Coronary artery (tissue), 2 donors: ENCODE data around the gene PCYT2.

Experiments
- DNase-seq: peaks from one replicate; pipeline ENCODE4 v3.0.0-alpha.2; 2017; ENCODE audit warnings: low spot score
- H3K27ac ChIP-seq, 2 donors: fragments of 200-600 bp; sonication (generic); one replicate each; pipeline ENCODE4 v1.5.1; 2016 to 2019
- H3K4me3 ChIP-seq: fragments of 200-600 bp; sonication (generic); 2 replicates; pipeline ENCODE4 v1.5.1; 2016; ENCODE audit warnings: mild to moderate bottlenecking, moderate library complexity
- TF ChIP-seq, protein P1 (sequence below): fragments of 200-600 bp; sonication (generic); IDR thresholded peaks from one replicate; pipeline ENCODE4 v1.5.1; 2019; ENCODE audit warnings: antibody characterized with exemption

Gene PCYT2

DNA sequence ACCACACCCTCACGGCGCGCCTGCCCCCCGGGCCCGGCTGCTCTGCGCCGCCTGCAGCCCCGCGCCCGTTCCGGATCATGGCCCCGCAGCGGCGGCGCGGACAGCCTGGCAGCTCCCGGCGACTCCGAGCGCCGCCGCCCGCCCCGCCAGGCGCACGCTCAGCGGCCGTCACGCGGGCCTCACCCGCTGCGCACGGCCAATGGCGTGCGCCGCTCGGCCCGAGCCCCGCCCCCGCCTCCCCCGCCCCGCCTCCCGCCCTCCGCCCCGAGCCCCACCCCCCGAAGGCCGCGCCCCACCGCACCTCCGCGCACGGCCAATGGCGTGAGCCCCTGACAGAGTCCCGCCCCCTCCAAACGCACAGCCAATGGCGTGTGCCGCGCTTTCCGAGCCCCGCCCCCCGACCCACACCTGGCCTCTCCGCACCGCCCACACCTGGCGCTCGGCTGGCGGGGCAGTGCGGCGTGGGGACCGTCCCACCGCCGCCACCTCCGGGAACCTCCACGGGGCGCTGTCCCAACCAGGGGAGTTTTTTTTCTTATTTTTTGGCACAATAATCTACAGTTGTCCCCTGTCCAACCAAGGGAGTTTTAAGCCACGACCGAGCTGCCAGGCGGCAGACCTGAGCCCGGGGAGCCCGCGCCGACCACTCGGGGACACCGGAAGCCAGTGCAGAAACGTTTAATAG lies at the start of gene PCYT2:
Gene PCYT2, minus strand, starts transcription at position 123 of the 685 bp plus-strand sequence. Its CDS starts 44 bp downstream, at position 79.
- Histone ChIP-seq H3K27ac (peak within 1 kb of the TSS; percentile 72 to 87), H3K4me3 (peak within 1 kb of the TSS; percentile 86)
- TF ChIP-seq, protein P1, sequence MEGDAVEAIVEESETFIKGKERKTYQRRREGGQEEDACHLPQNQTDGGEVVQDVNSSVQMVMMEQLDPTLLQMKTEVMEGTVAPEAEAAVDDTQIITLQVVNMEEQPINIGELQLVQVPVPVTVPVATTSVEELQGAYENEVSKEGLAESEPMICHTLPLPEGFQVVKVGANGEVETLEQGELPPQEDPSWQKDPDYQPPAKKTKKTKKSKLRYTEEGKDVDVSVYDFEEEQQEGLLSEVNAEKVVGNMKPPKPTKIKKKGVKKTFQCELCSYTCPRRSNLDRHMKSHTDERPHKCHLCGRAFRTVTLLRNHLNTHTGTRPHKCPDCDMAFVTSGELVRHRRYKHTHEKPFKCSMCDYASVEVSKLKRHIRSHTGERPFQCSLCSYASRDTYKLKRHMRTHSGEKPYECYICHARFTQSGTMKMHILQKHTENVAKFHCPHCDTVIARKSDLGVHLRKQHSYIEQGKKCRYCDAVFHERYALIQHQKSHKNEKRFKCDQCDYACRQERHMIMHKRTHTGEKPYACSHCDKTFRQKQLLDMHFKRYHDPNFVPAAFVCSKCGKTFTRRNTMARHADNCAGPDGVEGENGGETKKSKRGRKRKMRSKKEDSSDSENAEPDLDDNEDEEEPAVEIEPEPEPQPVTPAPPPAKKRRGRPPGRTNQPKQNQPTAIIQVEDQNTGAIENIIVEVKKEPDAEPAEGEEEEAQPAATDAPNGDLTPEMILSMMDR, result no peak
- peak; percentile 93 for DNase-seq

DNA sequence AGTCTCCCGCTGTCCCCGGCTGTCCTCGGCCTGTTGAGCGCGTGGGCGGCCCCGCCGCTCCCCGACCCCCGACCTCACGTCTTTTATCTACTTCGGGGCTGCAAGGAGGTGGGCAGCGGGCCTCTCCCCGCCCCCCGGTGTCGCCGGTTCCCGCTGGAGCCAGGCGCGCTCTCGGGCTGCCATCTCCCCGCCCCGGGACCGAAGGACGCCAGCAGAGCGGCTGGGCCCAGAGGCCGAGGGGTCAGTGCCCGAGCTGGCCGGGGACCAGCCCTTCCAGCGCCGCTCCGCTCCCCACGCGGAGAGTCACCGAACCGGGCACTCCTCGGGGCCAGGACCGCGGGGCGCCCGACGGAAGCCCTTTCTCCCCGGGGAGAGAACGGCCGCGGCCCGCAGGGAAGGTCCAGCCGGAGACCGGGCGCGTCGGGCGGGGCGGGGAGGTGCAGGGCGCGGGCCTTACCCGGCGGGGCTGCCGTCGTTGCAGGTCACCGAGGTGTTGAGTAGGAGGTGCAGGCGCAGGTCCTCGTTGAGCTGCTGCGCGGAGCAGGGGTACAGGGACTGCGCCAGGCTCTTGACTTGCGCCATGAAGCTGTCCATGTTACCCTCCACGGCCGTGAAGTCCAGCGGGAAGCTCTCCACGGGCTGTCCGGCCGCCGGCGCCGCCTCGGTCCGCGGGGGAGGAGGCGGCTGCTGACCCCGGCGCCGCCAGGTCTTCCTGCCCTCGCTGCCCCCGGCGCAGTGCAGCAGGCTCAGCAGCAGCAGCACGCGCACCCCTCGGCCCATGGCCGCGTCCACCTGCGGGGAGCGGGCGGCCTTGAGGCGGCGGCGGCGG lies 49.1 kb upstream of the PCYT2 start:
- H3K27ac ChIP-seq, result no peak overlapping the region
- H3K4me3 ChIP-seq, result peak overlapping the region; percentile 64
- DNase-seq, result no peak
- TF ChIP-seq, protein P1, result no peak

DNA sequence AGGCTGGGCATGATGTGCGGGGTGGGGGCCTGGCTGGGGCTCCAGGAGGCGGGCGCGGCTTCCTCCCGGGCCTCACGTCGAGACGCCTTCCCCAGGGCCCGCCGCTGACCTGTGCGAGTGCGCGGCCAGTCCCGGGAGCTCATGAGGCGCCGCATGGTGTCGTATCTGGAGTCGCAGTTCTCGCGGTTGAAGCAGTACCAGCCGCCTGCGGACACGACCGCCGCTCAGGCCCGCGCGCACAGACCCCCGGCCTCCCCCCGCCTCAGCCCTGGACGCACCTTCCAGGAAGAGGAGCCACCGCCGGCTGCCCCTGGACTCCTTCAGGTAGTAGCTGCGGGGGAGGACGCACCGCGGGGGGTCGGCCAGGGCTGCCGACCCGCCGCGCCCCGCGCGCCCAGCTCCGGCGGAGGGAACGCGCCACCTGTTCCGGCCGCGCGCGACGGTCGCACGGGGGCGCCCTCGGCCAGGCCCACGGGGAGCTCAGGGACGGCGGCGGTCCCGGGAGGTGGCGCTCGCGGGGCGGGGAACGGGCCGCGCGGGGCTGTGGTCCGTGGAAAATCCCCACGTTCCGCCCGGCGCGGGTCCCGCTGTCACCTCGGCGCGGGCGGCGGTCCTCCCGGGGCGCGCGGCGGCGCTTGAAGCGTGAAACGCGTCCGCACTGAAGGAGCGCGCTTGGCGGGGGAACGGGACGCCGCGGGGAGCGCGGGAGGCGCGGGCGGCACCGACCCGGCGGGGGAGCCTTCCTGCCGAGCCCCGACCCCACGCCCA lies 48.3 kb upstream of the PCYT2 start:
- no peak for DNase-seq
- TF ChIP-seq, protein P1, result peak; percentile 80
- H3K27ac ChIP-seq, result no peak overlapping the region
- H3K4me3 ChIP-seq, result peak overlapping the region; percentile 64

DNA sequence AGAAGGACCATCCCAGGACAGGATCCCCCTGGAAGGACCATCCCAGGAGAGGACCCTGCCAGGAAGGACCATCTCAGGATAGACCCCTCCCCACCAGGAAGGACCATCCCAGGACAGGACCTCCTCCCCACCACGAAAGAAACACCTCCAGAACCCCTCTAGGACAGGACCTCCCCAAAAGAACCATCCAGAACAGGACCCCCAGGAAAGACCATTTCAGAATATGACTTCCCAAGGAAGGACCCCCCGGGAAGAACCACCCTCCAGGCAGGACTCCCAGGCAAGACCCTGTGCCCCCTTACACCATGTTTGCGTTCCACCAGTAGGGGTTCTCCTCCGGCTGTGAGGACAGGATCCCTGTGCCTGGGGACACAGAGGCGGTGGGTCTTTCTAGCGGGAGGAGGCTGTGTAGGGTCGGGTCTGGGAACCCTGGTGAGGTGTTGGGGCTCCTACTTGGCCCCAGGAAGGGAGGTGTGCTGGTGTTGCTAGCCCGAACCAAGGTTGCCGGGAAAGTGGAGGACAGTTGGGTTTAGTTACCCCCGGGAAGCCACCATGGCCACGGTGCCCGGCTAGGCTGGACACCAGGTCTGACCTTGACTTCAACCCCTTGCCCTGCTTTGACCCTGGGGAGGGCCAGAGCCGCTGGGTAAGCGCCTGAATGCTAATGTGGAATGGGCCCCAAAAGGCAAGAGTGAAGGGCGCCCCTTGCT lies 47.6 kb upstream of the PCYT2 start:
- Histone ChIP-seq H3K4me3 (no peak overlapping the region), H3K27ac (no peak overlapping the region)
- DNase-seq, result no peak
- TF ChIP-seq, protein P1, result no peak

DNA sequence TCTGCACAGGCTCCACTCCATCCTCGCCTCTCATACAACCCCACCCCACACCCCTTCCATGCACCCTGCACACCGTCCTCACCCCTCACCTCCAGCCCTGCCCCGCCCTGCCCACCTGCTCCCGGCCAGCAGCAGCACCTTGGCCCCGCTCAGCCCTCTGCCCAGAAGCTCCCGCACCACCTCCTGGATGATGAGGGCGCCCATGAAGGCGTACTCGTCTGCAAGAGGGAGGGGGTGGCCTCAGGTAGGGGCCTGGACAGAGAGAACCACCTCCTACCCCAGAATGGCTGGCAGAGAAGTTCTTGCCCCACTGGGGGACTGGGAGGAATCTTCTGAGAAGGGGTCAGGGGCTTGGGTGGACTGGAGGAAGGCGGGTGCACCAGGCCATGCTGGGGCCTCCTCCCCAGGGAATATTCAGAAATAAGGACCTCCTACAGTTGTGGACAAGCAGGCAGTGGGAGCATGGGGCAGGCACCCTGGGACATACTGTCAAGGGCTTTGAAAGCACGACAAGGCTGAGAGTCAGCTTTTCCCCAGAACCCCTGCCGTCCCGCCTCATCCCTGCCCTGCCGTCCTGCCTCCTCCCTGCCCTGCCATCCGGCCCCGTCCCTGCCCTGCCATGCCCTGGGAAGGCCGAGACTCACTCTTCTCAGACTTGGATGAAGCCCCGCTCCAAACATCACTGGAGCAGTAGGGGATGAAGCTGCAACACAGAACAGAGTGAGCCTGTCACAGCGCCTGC lies 46.7 kb upstream of the PCYT2 start:
- no peak for DNase-seq
- TF ChIP-seq, protein P1, result no peak
- no peak overlapping the region for H3K4me3 ChIP-seq
- H3K27ac ChIP-seq, result no peak overlapping the region
